ENCODE measurements around the gene BATF. TPM values are rescaled to one million over a fixed set of nuclear protein-coding genes. Genes with fewer than 3 reads are reported as not detected.

The BATF gene
- total and polyA plus RNA-seq, 2 of the 8 experiments (the other 6 are each of a cell fraction or from before 2014, with no cell fraction given): not detected

DNA sequence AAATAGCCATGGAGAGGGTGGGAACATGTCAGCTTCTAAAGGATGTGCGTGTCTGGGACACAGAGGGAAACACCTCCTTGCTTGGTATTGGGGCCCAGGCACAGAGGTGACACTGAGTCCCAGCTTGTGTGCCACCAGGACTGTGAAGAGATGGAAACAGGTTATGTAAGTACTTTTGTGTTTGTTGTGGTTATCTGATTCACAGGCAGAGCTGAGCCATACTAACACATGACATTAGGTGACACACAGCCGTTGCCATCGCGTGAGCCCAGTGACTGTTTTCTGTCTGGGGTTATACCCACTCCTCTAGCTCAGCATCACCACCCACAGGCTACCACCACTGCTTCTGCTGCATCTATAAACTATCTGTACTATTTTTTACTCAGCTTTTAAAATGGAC, 44.1 kb downstream of the BATF start:
- Histone ChIP-seq H3K23ac (ENCODE audit: insufficient read length) (no peak overlapping the region), H4K8ac (ENCODE audit: extremely low read depth, insufficient read depth, low read length) (no peak overlapping the region), H2BK120ac (replicated peaks; ENCODE audit: low read depth, low read length) (no peak overlapping the region), H3K79me1 (ENCODE audit: low read depth, low read length) (no peaks in the 10 kb centered on the region; the same call in 1 of the 2 replicates), H2AK5ac (ENCODE audit: low read depth, low read length) (no peak overlapping the region), H2BK15ac (ENCODE audit: low read length) (no peak overlapping the region), H2BK5ac (ENCODE audit: low read depth, low read length) (no peak overlapping the region), H3K4me3 (ENCODE audit: extremely low read depth in 1 of 4, insufficient read depth in 2 of 4, low read depth in 3 of 4, low read length in 4 of 4) (no peak overlapping the region), H4K5ac (ENCODE audit: insufficient read length, low read depth, low read length) (no peak overlapping the region), H2BK12ac (ENCODE audit: low read depth, low read length) (no peak overlapping the region), H3K23me2 (ENCODE audit: low read depth, low read length) (peaks cover 3% of the 10 kb centered on the region; the same call in 1 of the 2 replicates), H3K27ac (ENCODE audit: low read depth, low read length) (no peak overlapping the region), H3K27me3 (replicated peaks in 1 of 4; ENCODE audit: control insufficient read depth in 3 of 4, extremely low read depth in 1 of 4, insufficient read depth in 3 of 4, low read length in 3 of 4) (peaks cover 0 to 2% (median 0%) of the 10 kb centered on the region in 4 experiments; a peak in 1 of 7 replicates), H3K9me3 (ENCODE audit: insufficient read depth in 2 of 2, low read depth in 1 of 2, low read length in 1 of 2) (no peaks in the 10 kb centered on the region), H3K56ac (replicated peaks; ENCODE audit: insufficient read length, low read depth, low read length) (no peak overlapping the region), H3K14ac (ENCODE audit: insufficient read length) (no peak overlapping the region), H3K9ac (replicated peaks in 1 of 4; ENCODE audit: extremely low read depth in 1 of 4, low read depth in 3 of 4, low read length in 3 of 4) (no peak overlapping the region), H2BK20ac (ENCODE audit: low read length) (no peak overlapping the region), H3K4ac (replicated peaks; ENCODE audit: insufficient read length, low read depth, low read length) (no peak overlapping the region), H3K4me1 (replicated peaks in 1 of 4; ENCODE audit: control insufficient read depth in 3 of 4, insufficient read depth in 4 of 4, low read length in 3 of 4) (0 out of 7 replicates have a peak, but pooled peaks cover 0 to 5% (median 0%) of the 10 kb centered on the region in 4 experiments), H3K4me2 (ENCODE audit: insufficient read depth in 1 of 2, low read depth in 2 of 2, low read length in 2 of 2) (no peak overlapping the region), H3K79me2 (ENCODE audit: control insufficient read depth in 1 of 2, insufficient read depth in 2 of 2, low read length in 2 of 2) (no peaks in the 10 kb centered on the region), H2AFZ (ENCODE audit: low read length) (no peak overlapping the region), H4K91ac (replicated peaks; ENCODE audit: insufficient read length, low read length) (no peak overlapping the region), H4K20me1 (replicated peaks in 1 of 2; ENCODE audit: control insufficient read depth in 1 of 2, insufficient read depth in 2 of 2, low read length in 2 of 2) (no peaks in the 10 kb centered on the region), H3K36me3 (ENCODE audit: control insufficient read depth in 2 of 4, insufficient read depth in 4 of 4, low read length in 3 of 4) (no peaks in the 10 kb centered on the region), H3K18ac (ENCODE audit: extremely low read depth, low read length) (no peak overlapping the region)
- ChIA-PET POLR2A (ENCODE audit: partially characterized antibody) (no interaction called here), CTCF (ENCODE audit: partially characterized antibody) (interaction anchor here (0.9 to 19.5 kb wide), 4 partner anchors 11 to 478 kb away, joined by 3 to 348 read pairs (median 4); partner anchors contain the start of genes ERG28 and TTLL5)
- FAIRE-seq (no peak), DNase-seq (ENCODE audit: low read depth in 1 of 2, low spot score in 2 of 2) (no peak)
- no peak for TF ChIP-seq GABPA (IDR thresholded peaks at IDR 0.05; ENCODE audit: borderline replicate concordance, insufficient read depth, low read length)
- no peak for TF ChIP-seq TCF12 (IDR thresholded peaks at IDR 0.05; ENCODE audit: low read depth, low read length)
- no peak for TF ChIP-seq PHF8 (conservative IDR thresholded peaks at IDR 0.05; ENCODE audit: low read depth, low read length)
- no peak for TF ChIP-seq MAFK (IDR thresholded peaks at IDR 0.05; ENCODE audit: low read depth, low read length)
- no peak for TF ChIP-seq SP1 (IDR thresholded peaks at IDR 0.05; ENCODE audit: low read depth, low read length)
- TF ChIP-seq RNF2 (IDR thresholded peaks at IDR 0.05; ENCODE audit: borderline replicate concordance, low read depth, low read length, missing control alignments, poor library complexity, severe bottlenecking): no peak
- no peak for TF ChIP-seq GTF2F1 (IDR thresholded peaks at IDR 0.05; ENCODE audit: borderline replicate concordance, low read depth, low read length)
- no peak for TF ChIP-seq CHD2 (IDR thresholded peaks at IDR 0.05; ENCODE audit: low read length)
- no peak for TF ChIP-seq BCL11A (IDR thresholded peaks at IDR 0.05; ENCODE audit: low read depth in 2 of 2, low read length in 2 of 2)
- TF ChIP-seq NRF1 (IDR thresholded peaks at IDR 0.05; ENCODE audit: low read depth, low read length): no peak
- no peak for TF ChIP-seq KDM4A (IDR thresholded peaks at IDR 0.05; ENCODE audit: low read depth, low read length, severe bottlenecking)
- TF ChIP-seq CHD1 (IDR thresholded peaks at IDR 0.05; ENCODE audit: low read depth, low read length): no peak
- WGBS, 2 experiments (ENCODE audit: extremely low coverage in 1 of 2, insufficient coverage in 1 of 2, insufficient read length in 1 of 2, insufficient replicate concordance in 2 of 2, low coverage in 1 of 2, low lambda C conversion rate in 2 of 2, missing lambda C conversion rate in 1 of 2): 95% methylated on average over 4 of the region's 4 CpGs; no CpG with 5 or more reads in 1 of the 2 experiments

All from H1 (cell line).